GM19455 (cell line): ENCODE measurements around the gene ST6GALNAC5.
"Not testable (repeated sequence)": the region's sequence is repeated elsewhere in the genome, so short reads cannot be mapped to it uniquely, and the experiment has no call there.

ENCODE experiments used
- ATAC-seq: cut with Tn5 transposase; IDR thresholded peaks from one replicate; pipeline ENCODE4 v1.9.1; 2021; ENCODE audit not compliant: unreplicated experiment

Gene ST6GALNAC5

GRCh38 chr1:76933847-76934815, 66.9 kb downstream of the ST6GALNAC5 start:
- no peak for ATAC-seq

GRCh38 chr1:76938304-76938703, 71.0 kb downstream of the ST6GALNAC5 start:
- ATAC-seq: no peak

GRCh38 chr1:76939050-76939816, 72.0 kb downstream of the ST6GALNAC5 start:
- peak; percentile 72 for ATAC-seq

DNA sequence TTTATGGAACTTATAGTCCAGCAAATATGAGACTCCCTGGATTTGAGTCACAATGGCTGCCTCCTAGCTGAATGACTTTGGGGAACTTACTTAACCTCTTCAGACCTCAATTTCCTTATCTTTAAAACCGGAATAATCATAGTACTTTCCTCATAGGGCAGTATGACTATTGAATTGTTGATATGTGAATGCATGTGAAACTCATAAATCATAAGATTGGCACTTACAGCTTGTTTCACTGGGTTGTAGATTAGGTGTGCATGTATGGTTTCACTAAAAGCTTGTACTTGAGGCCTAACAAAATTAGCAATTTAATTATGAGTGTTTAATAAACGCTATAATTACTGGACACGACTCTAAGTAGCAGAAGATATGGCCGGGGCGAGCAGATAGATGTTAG, 72.5 kb downstream of the ST6GALNAC5 start:
- ATAC-seq: no peak

- no peak for ATAC-seq
These were observed 73.5 kb downstream of the ST6GALNAC5 start for GRCh38 chr1:76940571-76941335.

DNA sequence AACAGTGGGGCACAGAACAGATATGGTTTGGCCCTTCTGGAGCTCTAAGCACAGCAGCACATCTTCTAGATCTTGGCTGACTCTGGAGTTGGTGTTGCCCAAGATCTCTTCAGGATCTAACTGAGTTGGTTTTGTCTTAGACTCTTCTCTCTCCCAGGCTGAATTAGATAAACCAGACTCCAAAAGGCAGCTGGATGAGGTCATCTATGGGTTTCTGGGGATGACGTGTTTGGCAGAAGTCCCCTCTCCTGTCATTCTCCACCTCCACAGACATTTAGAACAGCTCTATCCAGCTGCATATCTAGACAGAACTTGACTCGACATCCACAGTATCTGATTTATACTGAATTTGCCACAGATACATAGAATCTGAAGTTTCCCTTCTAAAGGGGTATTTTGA, 75.3 kb downstream of the ST6GALNAC5 start:
- ATAC-seq: no peak

- no peak for ATAC-seq
These were observed 77.7 kb downstream of the ST6GALNAC5 start for GRCh38 chr1:76944942-76945341.

GRCh38 chr1:76948846-76949245, 81.6 kb downstream of the ST6GALNAC5 start:
- ATAC-seq: no peak

GRCh38 chr1:76949503-76949902, 82.2 kb downstream of the ST6GALNAC5 start:
- no peak for ATAC-seq

DNA sequence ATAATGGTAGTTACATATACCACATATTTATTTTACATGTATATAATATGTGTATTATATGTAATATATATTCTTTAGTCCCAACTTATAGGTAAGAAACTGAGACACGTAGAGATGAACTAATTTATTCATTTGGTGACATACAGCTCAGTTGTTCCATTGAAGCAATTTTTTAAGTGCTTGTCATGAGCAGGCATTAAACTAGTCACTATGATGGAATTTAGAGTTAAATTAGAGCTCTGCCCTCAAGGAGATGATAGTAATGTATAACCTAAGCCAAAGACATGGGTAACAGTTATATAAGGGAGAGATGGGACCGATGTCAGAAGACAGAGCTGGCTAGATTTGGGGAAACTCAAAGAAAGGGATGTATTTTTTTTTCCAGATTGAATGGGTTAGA, 83.0 kb downstream of the ST6GALNAC5 start:
- ATAC-seq: no peak

DNA sequence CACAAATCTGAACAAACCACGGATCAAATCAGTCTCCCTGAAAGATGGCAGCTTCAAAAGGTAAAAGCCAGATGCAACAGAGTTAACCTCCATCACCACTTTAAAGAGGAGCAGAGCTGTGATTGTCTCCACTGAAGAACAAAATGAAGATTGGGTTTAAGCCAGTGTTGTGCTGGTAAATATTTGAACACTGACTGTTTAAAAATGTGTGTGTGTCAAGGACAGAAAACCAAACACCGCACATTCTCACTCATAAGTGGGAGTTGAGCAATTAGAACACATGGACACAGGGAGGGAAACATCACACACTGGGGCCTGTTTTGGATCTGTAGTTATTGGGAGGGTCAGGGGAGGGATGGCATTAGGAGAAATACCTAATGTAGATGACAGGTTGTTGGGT, 83.9 kb downstream of the ST6GALNAC5 start:
- no peak for ATAC-seq

DNA sequence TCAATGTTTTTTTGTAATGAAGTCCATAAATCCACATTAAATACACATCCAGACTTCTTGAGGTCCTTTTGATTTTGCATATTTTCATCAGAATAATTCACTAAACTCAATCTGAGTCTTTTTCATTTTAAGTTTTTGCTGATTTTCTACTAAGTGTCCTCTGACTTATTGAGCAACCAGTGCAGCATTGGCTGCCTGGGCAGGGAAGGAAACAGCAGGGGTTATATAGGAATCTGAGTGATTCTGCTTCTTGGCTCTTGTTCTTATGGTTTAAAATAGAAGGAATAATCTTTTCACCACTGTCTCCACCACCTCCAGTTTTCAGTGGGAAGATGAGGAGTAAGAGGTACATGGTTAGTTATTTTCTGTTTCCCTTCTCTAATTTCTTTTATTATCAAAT, 88.4 kb downstream of the ST6GALNAC5 start:
- ATAC-seq: no peak

DNA sequence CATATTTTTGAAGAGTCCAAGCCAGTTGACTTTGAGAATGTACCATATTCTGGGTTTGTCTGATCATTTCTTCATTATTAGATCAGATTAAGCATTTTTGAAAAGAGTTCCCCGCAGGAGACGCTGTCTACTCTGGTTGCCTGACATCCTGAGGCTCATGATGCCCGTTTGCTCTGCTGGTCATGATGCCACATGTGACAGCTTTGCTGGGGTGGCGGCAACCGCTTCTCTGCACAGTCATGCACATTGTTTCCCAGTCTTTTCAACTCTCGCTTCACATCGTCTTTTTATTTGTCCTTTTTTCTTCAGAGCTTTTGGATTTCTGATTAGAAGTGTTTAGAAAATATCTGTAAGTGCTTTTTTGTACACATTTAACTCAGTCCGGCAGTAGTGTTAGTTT, 90.7 kb downstream of the ST6GALNAC5 start:
- no peak for ATAC-seq

DNA sequence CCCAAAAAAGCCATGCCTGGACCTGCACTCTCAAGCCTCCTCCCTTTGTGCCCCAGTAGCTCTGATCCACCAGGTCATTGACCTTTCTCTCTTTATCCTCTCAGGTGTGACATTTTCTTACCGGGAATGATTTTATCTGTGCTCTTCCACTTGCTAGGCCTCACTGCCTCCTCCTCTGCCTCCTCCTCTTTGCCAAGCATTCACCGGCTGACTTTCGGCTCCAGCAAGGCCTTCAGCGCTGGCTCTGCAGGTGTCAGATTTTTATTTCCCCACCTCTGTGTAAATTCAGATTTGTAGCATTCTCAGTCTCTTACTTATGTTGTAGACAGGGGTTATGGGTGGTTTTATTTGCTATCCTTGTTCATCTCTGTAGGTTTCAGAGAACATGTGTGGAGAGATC, 91.5 kb downstream of the ST6GALNAC5 start:
- ATAC-seq: no peak

GRCh38 chr1:76959556-76959955, 92.3 kb downstream of the ST6GALNAC5 start:
- no peak for ATAC-seq

GRCh38 chr1:76961181-76961819, 94.0 kb downstream of the ST6GALNAC5 start:
- ATAC-seq: no peak

- ATAC-seq: no peak
These were observed 94.5 kb downstream of the ST6GALNAC5 start for GRCh38 chr1:76961820-76962207.

DNA sequence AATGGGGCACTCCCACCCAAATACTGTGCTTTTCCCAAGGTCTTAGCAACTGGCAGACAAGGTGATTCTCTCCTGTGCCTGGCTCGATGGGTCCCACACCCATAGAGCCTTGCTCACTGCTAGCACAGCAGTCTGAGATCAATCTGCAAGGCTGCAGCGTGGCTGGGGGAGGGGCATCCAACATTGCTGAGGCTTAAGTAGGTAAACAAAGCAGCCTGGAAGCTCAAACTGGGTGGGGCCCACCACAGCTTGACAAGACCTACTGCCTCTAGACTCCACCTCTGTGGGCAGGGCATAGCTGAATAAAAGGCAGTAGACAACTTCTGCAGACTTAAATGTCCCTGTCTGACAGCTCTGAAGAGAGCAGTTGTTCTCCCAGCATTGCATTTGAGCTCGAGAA, 114.0 kb downstream of the ST6GALNAC5 start:
- ATAC-seq: not testable (repeated sequence)

DNA sequence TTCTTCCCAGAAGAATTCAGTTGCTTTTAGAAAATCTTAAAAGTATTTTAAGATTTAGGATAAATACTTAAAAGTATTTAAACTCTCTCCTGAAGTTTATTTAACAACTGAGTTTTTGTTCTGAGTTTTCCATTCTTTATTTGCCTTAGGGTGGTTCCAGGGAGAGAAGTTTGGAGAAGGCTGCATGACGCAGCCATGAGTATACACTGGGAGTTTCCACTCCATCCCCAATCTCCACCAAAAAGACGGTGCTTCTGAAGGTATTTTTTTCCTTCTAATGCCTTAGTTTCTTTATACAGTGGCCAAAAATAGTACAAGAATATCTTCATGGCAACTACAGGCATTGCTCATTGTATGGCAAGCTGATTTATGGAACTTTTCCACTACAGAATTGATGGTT, 122.7 kb downstream of the ST6GALNAC5 start:
- ATAC-seq: no peak

GRCh38 chr1:76993036-76993435, 125.8 kb downstream of the ST6GALNAC5 start:
- no peak for ATAC-seq
